Esophagus muscularis mucosa (tissue), 4 donors: ENCODE measurements around the gene SPATA22.
"Not testable (repeated sequence)": the region's sequence is repeated elsewhere in the genome, so short reads cannot be mapped to it uniquely, and the experiment has no call there.

ENCODE experiments used
- EP300 ChIP-seq: sonication (generic); formaldehyde crosslinking; IDR thresholded peaks from one replicate; pipeline ENCODE4 v1.6.1; 2017; ENCODE audit warnings: antibody characterized with exemption
- POLR2A ChIP-seq: fragments of 450-650 bp; IDR thresholded peaks from one replicate; pipeline ENCODE4 v1.6.1; 2017; ENCODE audit warnings: antibody characterized with exemption, moderate library complexity, mild to moderate bottlenecking, low read depth
- POLR2AphosphoS5 ChIP-seq, 2 donors: sonication (generic); formaldehyde crosslinking; IDR thresholded peaks; one replicate each; pipeline ENCODE4 v1.6.1; 2017; ENCODE audit warnings: antibody characterized with exemption in 2 of 2
- TF ChIP-seq, protein P1 (sequence below), 3 experiments: fragments of 200-600 bp in 2 of 3; fragments of 450-650 bp in 1 of 3; sonication (generic) in 2 of 3; IDR thresholded peaks; one replicate each; pipeline ENCODE4 v1.5.1; 2017 to 2019; ENCODE audit warnings: antibody characterized with exemption in 3 of 3, mild to moderate bottlenecking in 2 of 3, moderate library complexity in 1 of 3

DNA sequence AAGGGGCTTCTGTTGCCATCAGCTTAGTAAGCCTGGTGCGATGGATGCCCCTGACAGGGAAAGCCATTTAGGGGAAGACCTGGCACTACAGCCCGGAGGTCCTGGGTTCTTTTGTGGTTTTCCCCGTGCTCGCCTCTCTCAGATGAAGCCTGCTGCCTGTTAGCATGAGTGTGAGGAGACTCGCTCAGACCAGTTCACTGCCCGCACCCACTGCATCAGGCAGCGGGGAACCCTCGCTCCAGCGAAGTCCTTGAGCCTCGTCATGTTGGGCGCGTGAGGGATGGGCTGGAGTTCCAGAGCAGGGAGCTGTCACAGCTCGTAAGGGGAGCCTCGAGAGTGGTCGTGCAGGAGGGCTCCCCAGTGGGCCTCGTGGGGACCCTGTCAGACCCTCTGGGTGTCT lies 59.4 kb downstream of the SPATA22 start:
- TF ChIP-seq POLR2A; EP300; POLR2AphosphoS5 (IDR thresholded peaks at IDR 0.05): not testable (repeated sequence)
- TF ChIP-seq, protein P1, sequence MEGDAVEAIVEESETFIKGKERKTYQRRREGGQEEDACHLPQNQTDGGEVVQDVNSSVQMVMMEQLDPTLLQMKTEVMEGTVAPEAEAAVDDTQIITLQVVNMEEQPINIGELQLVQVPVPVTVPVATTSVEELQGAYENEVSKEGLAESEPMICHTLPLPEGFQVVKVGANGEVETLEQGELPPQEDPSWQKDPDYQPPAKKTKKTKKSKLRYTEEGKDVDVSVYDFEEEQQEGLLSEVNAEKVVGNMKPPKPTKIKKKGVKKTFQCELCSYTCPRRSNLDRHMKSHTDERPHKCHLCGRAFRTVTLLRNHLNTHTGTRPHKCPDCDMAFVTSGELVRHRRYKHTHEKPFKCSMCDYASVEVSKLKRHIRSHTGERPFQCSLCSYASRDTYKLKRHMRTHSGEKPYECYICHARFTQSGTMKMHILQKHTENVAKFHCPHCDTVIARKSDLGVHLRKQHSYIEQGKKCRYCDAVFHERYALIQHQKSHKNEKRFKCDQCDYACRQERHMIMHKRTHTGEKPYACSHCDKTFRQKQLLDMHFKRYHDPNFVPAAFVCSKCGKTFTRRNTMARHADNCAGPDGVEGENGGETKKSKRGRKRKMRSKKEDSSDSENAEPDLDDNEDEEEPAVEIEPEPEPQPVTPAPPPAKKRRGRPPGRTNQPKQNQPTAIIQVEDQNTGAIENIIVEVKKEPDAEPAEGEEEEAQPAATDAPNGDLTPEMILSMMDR (IDR thresholded peaks at IDR 0.05): not testable (repeated sequence)
